ENCODE results near the gene B4GAT1. TPM values are rescaled to one million over a fixed set of nuclear protein-coding genes. Genes with fewer than 3 reads are reported as not detected.

Gene B4GAT1
- polyA plus RNA-seq, 1 donor from 2014 or later, result 162 TPM

DNA sequence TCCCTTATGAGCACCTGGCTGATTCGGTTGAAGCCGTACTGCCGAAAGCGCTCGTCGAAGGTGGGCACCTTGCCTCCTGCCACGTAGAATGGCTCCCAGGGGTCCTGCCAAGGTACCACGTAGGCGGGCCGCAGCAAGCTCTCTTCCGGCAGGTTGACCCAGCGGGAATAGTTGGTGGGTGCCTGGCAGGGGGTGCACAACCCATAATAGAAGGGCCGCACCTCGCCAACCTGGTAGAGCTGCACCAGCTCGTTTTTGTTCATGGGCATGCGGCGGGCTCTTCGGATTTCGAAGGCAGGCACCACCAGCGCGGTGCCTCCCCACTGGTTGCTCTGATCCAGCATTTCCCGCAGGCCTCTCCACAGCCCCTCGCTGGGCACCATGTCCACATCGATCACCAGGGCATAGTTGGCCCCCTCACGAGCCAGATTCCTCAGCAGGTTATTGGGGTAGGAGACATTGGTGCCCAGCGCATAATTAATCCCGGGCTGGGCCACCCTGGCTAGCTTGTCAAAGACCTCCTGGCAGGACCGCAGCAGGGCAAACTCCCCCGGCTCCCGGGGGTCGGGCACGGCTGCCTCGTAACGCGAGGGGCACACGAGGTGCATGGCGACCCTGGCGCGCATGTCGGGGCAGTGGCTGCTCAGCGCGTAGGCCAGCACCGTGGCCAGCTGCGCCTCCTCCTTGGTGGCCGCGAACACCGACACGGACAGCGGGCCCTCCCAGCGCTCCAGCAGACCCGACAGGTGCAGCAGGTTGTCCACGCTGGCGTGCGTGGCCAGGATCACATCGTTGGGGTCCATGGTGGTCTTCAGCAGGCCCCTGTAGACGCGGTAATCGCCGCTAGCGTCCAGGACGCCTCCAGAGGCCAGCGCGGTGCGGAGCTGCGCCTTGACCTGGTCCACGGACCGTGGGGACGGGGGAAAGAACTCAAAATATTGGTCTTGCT, 679 bp downstream of the B4GAT1 start:
- peaks cover 31% of the 10 kb centered on the region for H3K79me2 ChIP-seq (replicated peaks; ENCODE audit: insufficient read depth, low read length)
- H3K9me2 ChIP-seq (ENCODE audit: insufficient read depth, low read length), result no peaks in the 10 kb centered on the region
- H3K27ac ChIP-seq (ENCODE audit: low read length), result peak overlapping the region; percentile 96
- no peak for TF ChIP-seq EZH2 (IDR thresholded peaks at IDR 0.05; ENCODE audit: borderline replicate concordance, insufficient read depth, low read length, poor library complexity, severe bottlenecking)
- no peak for TF ChIP-seq EP300 (conservative IDR thresholded peaks at IDR 0.05; ENCODE audit: poor library complexity, severe bottlenecking)
- peak; percentile 37 for TF ChIP-seq MXI1 (conservative IDR thresholded peaks at IDR 0.05; ENCODE audit: poor library complexity, severe bottlenecking)
- no peak for TF ChIP-seq SMC3 (conservative IDR thresholded peaks at IDR 0.05; ENCODE audit: poor library complexity)
- TF ChIP-seq, protein P1, sequence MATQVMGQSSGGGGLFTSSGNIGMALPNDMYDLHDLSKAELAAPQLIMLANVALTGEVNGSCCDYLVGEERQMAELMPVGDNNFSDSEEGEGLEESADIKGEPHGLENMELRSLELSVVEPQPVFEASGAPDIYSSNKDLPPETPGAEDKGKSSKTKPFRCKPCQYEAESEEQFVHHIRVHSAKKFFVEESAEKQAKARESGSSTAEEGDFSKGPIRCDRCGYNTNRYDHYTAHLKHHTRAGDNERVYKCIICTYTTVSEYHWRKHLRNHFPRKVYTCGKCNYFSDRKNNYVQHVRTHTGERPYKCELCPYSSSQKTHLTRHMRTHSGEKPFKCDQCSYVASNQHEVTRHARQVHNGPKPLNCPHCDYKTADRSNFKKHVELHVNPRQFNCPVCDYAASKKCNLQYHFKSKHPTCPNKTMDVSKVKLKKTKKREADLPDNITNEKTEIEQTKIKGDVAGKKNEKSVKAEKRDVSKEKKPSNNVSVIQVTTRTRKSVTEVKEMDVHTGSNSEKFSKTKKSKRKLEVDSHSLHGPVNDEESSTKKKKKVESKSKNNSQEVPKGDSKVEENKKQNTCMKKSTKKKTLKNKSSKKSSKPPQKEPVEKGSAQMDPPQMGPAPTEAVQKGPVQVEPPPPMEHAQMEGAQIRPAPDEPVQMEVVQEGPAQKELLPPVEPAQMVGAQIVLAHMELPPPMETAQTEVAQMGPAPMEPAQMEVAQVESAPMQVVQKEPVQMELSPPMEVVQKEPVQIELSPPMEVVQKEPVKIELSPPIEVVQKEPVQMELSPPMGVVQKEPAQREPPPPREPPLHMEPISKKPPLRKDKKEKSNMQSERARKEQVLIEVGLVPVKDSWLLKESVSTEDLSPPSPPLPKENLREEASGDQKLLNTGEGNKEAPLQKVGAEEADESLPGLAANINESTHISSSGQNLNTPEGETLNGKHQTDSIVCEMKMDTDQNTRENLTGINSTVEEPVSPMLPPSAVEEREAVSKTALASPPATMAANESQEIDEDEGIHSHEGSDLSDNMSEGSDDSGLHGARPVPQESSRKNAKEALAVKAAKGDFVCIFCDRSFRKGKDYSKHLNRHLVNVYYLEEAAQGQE (IDR thresholded peaks at IDR 0.05; ENCODE audit: borderline replicate concordance), result no peak
- no peak for TF ChIP-seq POLR2AphosphoS5 (IDR thresholded peaks at IDR 0.05)
- H4K20me1 ChIP-seq (ENCODE audit: insufficient read depth), result no peaks in the 10 kb centered on the region
- H3K36me3 ChIP-seq (ENCODE audit: insufficient read depth, low read length), result no peaks in the 10 kb centered on the region
- H3K4me3 ChIP-seq (ENCODE audit: low read length), result peak overlapping the region; percentile 100
- peak overlapping the region; percentile 87 for H3K4me2 ChIP-seq (ENCODE audit: low read length)
- H3K9me3 ChIP-seq (ENCODE audit: low read length), result no peaks in the 10 kb centered on the region
- H3K9ac ChIP-seq (ENCODE audit: low read length), result peak overlapping the region; percentile 99
- H3F3A ChIP-seq (ENCODE audit: insufficient read depth, low read length, poor library complexity, severe bottlenecking), result peaks cover 3% of the 10 kb centered on the region
- no peaks in the 10 kb centered on the region for H3K27me3 ChIP-seq (ENCODE audit: insufficient read depth, low read depth, low read length)
- peak overlapping the region; percentile 94 for H2AFZ ChIP-seq (ENCODE audit: low read depth, low read length)

DNA sequence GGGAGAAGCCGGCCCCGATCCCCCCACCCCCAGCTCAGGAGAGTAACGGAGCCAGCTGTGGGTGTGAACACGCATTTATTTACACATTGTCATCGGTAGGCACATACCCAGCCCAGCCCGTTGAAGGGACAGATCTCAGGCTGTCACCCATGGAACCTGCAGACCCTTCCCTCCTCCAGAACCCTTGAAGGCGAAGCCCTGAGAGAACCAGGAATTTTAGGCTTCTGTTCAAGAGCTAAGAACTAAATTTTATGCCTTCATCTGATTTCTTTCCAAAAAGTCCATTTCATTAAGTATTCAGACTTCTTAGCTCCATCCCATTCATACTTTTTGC, 2.1 kb downstream of the B4GAT1 start:
- H3K27ac ChIP-seq (ENCODE audit: low read length), result peak overlapping the region; percentile 96
- no peaks in the 10 kb centered on the region for H4K20me1 ChIP-seq (ENCODE audit: insufficient read depth)
- no peaks in the 10 kb centered on the region for H3K9me3 ChIP-seq (ENCODE audit: low read length)
- peak overlapping the region; percentile 99 for H3K9ac ChIP-seq (ENCODE audit: low read length)
- peak overlapping the region; percentile 100 for H3K4me3 ChIP-seq (ENCODE audit: low read length)
- no peaks in the 10 kb centered on the region for H3K9me2 ChIP-seq (ENCODE audit: insufficient read depth, low read length)
- H3K27me3 ChIP-seq (ENCODE audit: insufficient read depth, low read depth, low read length), result no peaks in the 10 kb centered on the region
- peak overlapping the region; percentile 87 for H3K4me2 ChIP-seq (ENCODE audit: low read length)
- TF ChIP-seq SMC3 (conservative IDR thresholded peaks at IDR 0.05; ENCODE audit: poor library complexity), result no peak
- TF ChIP-seq EZH2 (IDR thresholded peaks at IDR 0.05; ENCODE audit: borderline replicate concordance, insufficient read depth, low read length, poor library complexity, severe bottlenecking), result no peak
- TF ChIP-seq MXI1 (conservative IDR thresholded peaks at IDR 0.05; ENCODE audit: poor library complexity, severe bottlenecking), result no peak
- TF ChIP-seq EP300 (conservative IDR thresholded peaks at IDR 0.05; ENCODE audit: poor library complexity, severe bottlenecking), result peak; percentile 7
- peak overlapping the region; percentile 54 for H2AFZ ChIP-seq (ENCODE audit: low read depth, low read length)
- H3F3A ChIP-seq (ENCODE audit: insufficient read depth, low read length, poor library complexity, severe bottlenecking), result peaks cover 3% of the 10 kb centered on the region
- H3K79me2 ChIP-seq (replicated peaks; ENCODE audit: insufficient read depth, low read length), result peaks cover 31% of the 10 kb centered on the region
- no peaks in the 10 kb centered on the region for H3K36me3 ChIP-seq (ENCODE audit: insufficient read depth, low read length)

Data from neural cell (in vitro differentiated cells).